OCI-LY1 (cell line): Measurements from ENCODE around the gene MPL.
A peak's percentile ranks its signal among the peaks of the same experiment; 100 is the strongest.
"Not testable (repeated sequence)": the region's sequence is repeated elsewhere in the genome, so short reads cannot be mapped to it uniquely, and the experiment has no call there.

Experiments
- H2AFZ ChIP-seq: fragments of 200-600 bp; sonication (generic), shearing (Covaris generic); 2 replicates; pipeline ENCODE4 v1.6.0; 2014; ENCODE audit warnings: antibody characterized with exemption, mild to moderate bottlenecking, low read length
- H3F3A ChIP-seq: fragments of 200-600 bp; sonication (generic), shearing (Covaris generic); 2 replicates; pipeline ENCODE4 v1.6.0; 2014; ENCODE audit warnings: mild to moderate bottlenecking, antibody characterized with exemption, low read length, moderate library complexity; ENCODE audit not compliant: insufficient read depth
- H3K27ac ChIP-seq: fragments of 200-600 bp; sonication (generic); 2 replicates; pipeline ENCODE4 v1.5.1; 2014; ENCODE audit warnings: low read length, mixed run types, mild to moderate bottlenecking, low read depth; ENCODE audit not compliant: poor library complexity, severe bottlenecking
- H3K27me3 ChIP-seq: fragments of 200-600 bp; sonication (generic); 2 replicates; pipeline ENCODE4 v1.6.0; 2014; ENCODE audit warnings: antibody characterized with exemption, mild to moderate bottlenecking, low read length, moderate library complexity; ENCODE audit not compliant: insufficient read depth
- H3K36me3 ChIP-seq: fragments of 200-600 bp; sonication (generic); 2 replicates; pipeline ENCODE4 v1.6.1; 2014; ENCODE audit warnings: mild to moderate bottlenecking, antibody characterized with exemption, low read length, moderate library complexity, mixed read lengths; ENCODE audit not compliant: insufficient read depth
- H3K4me1 ChIP-seq: fragments of 200-600 bp; sonication (generic); 2 replicates; pipeline ENCODE4 v1.5.1; 2014; ENCODE audit warnings: mild to moderate bottlenecking, low read length, moderate library complexity; ENCODE audit not compliant: insufficient read depth, severe bottlenecking
- H3K4me2 ChIP-seq: fragments of 200-600 bp; sonication (generic), shearing (Covaris generic); 2 replicates; pipeline ENCODE4 v1.6.1; 2014; ENCODE audit warnings: low read length
- H3K4me3 ChIP-seq: fragments of 200-600 bp; sonication (generic); 2 replicates; pipeline ENCODE4 v1.5.1; 2014; ENCODE audit warnings: low read length, low read depth, mild to moderate bottlenecking, mixed read lengths; ENCODE audit not compliant: poor library complexity, severe bottlenecking
- H3K79me2 ChIP-seq: fragments of 200-600 bp; shearing (Covaris generic); 2 replicates; pipeline ENCODE4 v1.6.1; 2016; ENCODE audit warnings: mixed run types, low read length, mixed read lengths; ENCODE audit not compliant: insufficient read depth
- H3K9ac ChIP-seq: fragments of 200-600 bp; sonication (generic), shearing (Covaris generic); 2 replicates; pipeline ENCODE4 v1.6.1; 2014; ENCODE audit warnings: mild to moderate bottlenecking, low read length, mixed read lengths
- H3K9me2 ChIP-seq: fragments of 200-600 bp; sonication (generic), shearing (Covaris generic); 2 replicates; pipeline ENCODE4 v1.6.1; 2014; ENCODE audit warnings: low read depth, mild to moderate bottlenecking, low read length, mixed read lengths
- H3K9me3 ChIP-seq: fragments of 200-600 bp; shearing (Covaris generic); 2 replicates; pipeline ENCODE4 v1.6.1; 2014; ENCODE audit warnings: low read length, mixed read lengths
- H4K20me1 ChIP-seq: fragments of 200-600 bp; sonication (generic), shearing (Covaris generic); 2 replicates; pipeline ENCODE4 v1.6.0; 2016; ENCODE audit warnings: mild to moderate bottlenecking, low read length; ENCODE audit not compliant: insufficient read depth
- CTCF ChIP-seq: fragments of 200-600 bp; sonication (generic), shearing (Covaris generic); IDR thresholded peaks from 2 replicates; pipeline ENCODE4 v1.5.1; 2017; ENCODE audit warnings: mild to moderate bottlenecking, antibody characterized with exemption, low read length, moderate library complexity, mixed read lengths
- EZH2 ChIP-seq: fragments of 200-600 bp; sonication (generic), shearing (Covaris generic); IDR thresholded peaks from 2 replicates; pipeline ENCODE4 v1.8.0; 2017; ENCODE audit warnings: borderline replicate concordance, mixed run types, mild to moderate bottlenecking, antibody characterized with exemption, low read length, moderate library complexity, mixed read lengths

The MPL gene

GRCh38 chr1:43368646-43369020 is 31.0 kb downstream of the MPL start:
- Histone ChIP-seq H3K36me3 (peaks cover 19% of the 10 kb centered on the region; the same call in 1 of the 2 replicates), H3F3A (no peaks in the 10 kb centered on the region)

GRCh38 chr1:43369779-43370178 is 32.2 kb downstream of the MPL start:
- H3F3A ChIP-seq, H3K4me3 ChIP-seq, H3K9me3 ChIP-seq, H3K27me3 ChIP-seq, H3K27ac ChIP-seq, H3K9ac ChIP-seq, H3K9me2 ChIP-seq, H3K36me3 ChIP-seq, H4K20me1 ChIP-seq, H3K4me2 ChIP-seq, H2AFZ ChIP-seq, H3K79me2 ChIP-seq: not testable (repeated sequence)
- peaks cover 22% of the 10 kb centered on the region for H3K4me1 ChIP-seq

More at GRCh38 chr1:43368646-43369020, 31.0 kb downstream of the MPL start:
- Histone ChIP-seq H3K27ac (peak overlapping the region; percentile 71), H2AFZ (no peak overlapping the region), H3K4me1 (peaks cover 22% of the 10 kb centered on the region), H3K79me2 (no peaks in the 10 kb centered on the region), H3K27me3 (no peaks in the 10 kb centered on the region), H3K9ac (peak overlapping the region; percentile 80), H3K4me2 (peak overlapping the region; percentile 93), H3K9me2 (no peaks in the 10 kb centered on the region), H3K9me3 (no peaks in the 10 kb centered on the region), H4K20me1 (no peaks in the 10 kb centered on the region), H3K4me3 (peak overlapping the region; percentile 85)
- TF ChIP-seq EZH2 (no peak), CTCF (no peak)

GRCh38 chr1:43370564-43370963 is 32.9 kb downstream of the MPL start:
- Histone ChIP-seq H3K27ac (no peak overlapping the region), H3K4me1 (peaks cover 22% of the 10 kb centered on the region), H3K9me2 (no peaks in the 10 kb centered on the region), H3F3A (no peaks in the 10 kb centered on the region), H3K27me3 (no peaks in the 10 kb centered on the region), H4K20me1 (no peaks in the 10 kb centered on the region), H3K79me2 (no peaks in the 10 kb centered on the region), H3K9me3 (no peaks in the 10 kb centered on the region), H3K4me2 (no peak overlapping the region), H2AFZ (no peak overlapping the region), H3K9ac (no peak overlapping the region), H3K36me3 (peaks cover under 1% of the 10 kb centered on the region; the same call in 1 of the 2 replicates), H3K4me3 (no peak overlapping the region)
- TF ChIP-seq EZH2 = no peak

- Histone ChIP-seq H3K79me2 (no peaks in the 10 kb centered on the region), H3K9me3 (no peaks in the 10 kb centered on the region), H3K27ac (no peak overlapping the region), H2AFZ (no peak overlapping the region), H3F3A (no peaks in the 10 kb centered on the region), H4K20me1 (no peaks in the 10 kb centered on the region), H3K4me3 (no peak overlapping the region), H3K4me1 (peaks cover 8% of the 10 kb centered on the region), H3K4me2 (no peak overlapping the region), H3K36me3 (no peaks in the 10 kb centered on the region), H3K9ac (no peak overlapping the region), H3K27me3 (no peaks in the 10 kb centered on the region), H3K9me2 (no peaks in the 10 kb centered on the region)
- TF ChIP-seq CTCF (no peak), EZH2 (no peak)
These were observed 34.6 kb downstream of the MPL start for GRCh38 chr1:43372172-43372571.
